HEK293 (cell line): Measurements from ENCODE around the gene RXFP4.

Experiments
- CTCF ChIA-PET: fragments of 350-600 bp; formaldehyde crosslinking; extraction: SDS; loops from one replicate; lab custom pipeline; 2021; ENCODE audit warnings: antibody characterized with exemption; lab: Yijun Ruan, JAX
- POLR2A ChIA-PET: fragments of 300-600 bp; formaldehyde crosslinking; extraction: SDS; loops from one replicate; lab custom pipeline; 2020; ENCODE audit warnings: antibody characterized with exemption, inconsistent platforms; lab: Yijun Ruan, JAX
- H3K27ac ChIP-seq: fragments of 200-500 bp; sonication (Bioruptor generic); 2 replicates; pipeline ENCODE4 v1.5.1; 2014; ENCODE audit warnings: low read depth, low read length, control low read depth, inconsistent platforms; ENCODE audit errors: extremely low read depth
- H3K36me3 ChIP-seq, 2 experiments: fragments of 200-500 bp in 1 of 2; sonication (Bioruptor generic) in 1 of 2; 1 replicate in 1 of 2; 2 replicates in 1 of 2; pipeline ENCODE4 v1.5.1; 2014 to 2017; ENCODE audit warnings: inconsistent platforms in 2 of 2, low read length in 2 of 2; ENCODE audit not compliant: control insufficient read depth in 2 of 2, insufficient read depth in 1 of 2
- H3K4me1 ChIP-seq: fragments of 200-500 bp; sonication (Bioruptor generic); 2 replicates; pipeline ENCODE4 v1.5.1; 2014; ENCODE audit warnings: mild to moderate bottlenecking, low read length, inconsistent platforms; ENCODE audit not compliant: control insufficient read depth, insufficient read depth
- H3K4me3 ChIP-seq: 2 replicates; pipeline ENCODE4 v1.5.1; 2011; ENCODE audit warnings: low read depth, mild to moderate bottlenecking, control low read depth, low read length, moderate library complexity
- H3K9me3 ChIP-seq: fragments of 200-500 bp; sonication (Bioruptor generic); 2 replicates; pipeline ENCODE4 v1.5.1; 2014; ENCODE audit warnings: low read depth, low read length, inconsistent platforms; ENCODE audit not compliant: control insufficient read depth, insufficient read depth
- BCL11A ChIP-seq: fragments of 450-650 bp; formaldehyde crosslinking; IDR thresholded peaks from 2 replicates; pipeline ENCODE4 v1.5.1; 2016; ENCODE audit warnings: low read depth, missing biosample characterization, missing genetic modification characterization
- KLF10 ChIP-seq: fragments of 450-650 bp; IDR thresholded peaks from 2 replicates; pipeline ENCODE4 v1.5.1; 2018; ENCODE audit warnings: missing biosample characterization, mild to moderate bottlenecking, missing genetic modification characterization
- PRDM10 ChIP-seq: fragments of 450-650 bp; formaldehyde crosslinking; IDR thresholded peaks from 2 replicates; pipeline ENCODE4 v1.5.1; 2016; ENCODE audit warnings: missing biosample characterization, missing genetic modification characterization
- PRDM6 ChIP-seq: fragments of 450-650 bp; formaldehyde crosslinking; IDR thresholded peaks from 2 replicates; pipeline ENCODE4 v1.5.1; 2017; ENCODE audit warnings: missing biosample characterization, missing genetic modification characterization
- RBAK ChIP-seq: fragments of 450-650 bp; formaldehyde crosslinking; IDR thresholded peaks from 2 replicates; pipeline ENCODE4 v1.5.1; 2016; ENCODE audit warnings: missing biosample characterization, missing genetic modification characterization
- SP7 ChIP-seq: fragments of 450-650 bp; formaldehyde crosslinking; IDR thresholded peaks from 2 replicates; pipeline ENCODE4 v1.5.1; 2016; ENCODE audit warnings: missing biosample characterization, missing genetic modification characterization
- ZBTB21 ChIP-seq: fragments of 450-650 bp; formaldehyde crosslinking; IDR thresholded peaks from 2 replicates; pipeline ENCODE4 v1.5.1; 2017; ENCODE audit warnings: missing biosample characterization, missing genetic modification characterization
- ZBTB44 ChIP-seq: fragments of 450-650 bp; IDR thresholded peaks from 2 replicates; pipeline ENCODE4 v1.5.1; 2018; ENCODE audit warnings: missing biosample characterization, mild to moderate bottlenecking, missing genetic modification characterization
- ZBTB7A ChIP-seq: fragments of 450-650 bp; formaldehyde crosslinking; IDR thresholded peaks from 2 replicates; pipeline ENCODE4 v1.5.1; 2016; ENCODE audit warnings: low read depth, missing biosample characterization, missing genetic modification characterization
- ZEB2 ChIP-seq: fragments of 450-650 bp; formaldehyde crosslinking; IDR thresholded peaks from 2 replicates; pipeline ENCODE4 v1.5.1; 2016; ENCODE audit warnings: missing biosample characterization, missing genetic modification characterization
- ZNF362 ChIP-seq: fragments of 450-650 bp; formaldehyde crosslinking; IDR thresholded peaks from 2 replicates; pipeline ENCODE4 v1.5.1; 2016; ENCODE audit warnings: missing biosample characterization, missing genetic modification characterization
- ZNF394 ChIP-seq: fragments of 450-650 bp; formaldehyde crosslinking; IDR thresholded peaks from 2 replicates; pipeline ENCODE4 v1.5.1; 2016; ENCODE audit warnings: missing biosample characterization, missing genetic modification characterization, mild to moderate bottlenecking, moderate library complexity, borderline replicate concordance
- ZNF449 ChIP-seq: fragments of 450-650 bp; formaldehyde crosslinking; IDR thresholded peaks from 2 replicates; pipeline ENCODE4 v1.5.1; 2017; ENCODE audit warnings: missing biosample characterization, mild to moderate bottlenecking, missing genetic modification characterization, moderate library complexity
- ZNF530 ChIP-seq: fragments of 450-650 bp; formaldehyde crosslinking; IDR thresholded peaks from 2 replicates; pipeline ENCODE4 v1.5.1; 2016; ENCODE audit warnings: low read depth, missing biosample characterization, missing genetic modification characterization
- ZNF600 ChIP-seq: fragments of 450-650 bp; formaldehyde crosslinking; IDR thresholded peaks from 2 replicates; pipeline ENCODE4 v1.5.1; 2016; ENCODE audit warnings: missing biosample characterization, missing genetic modification characterization
- ZNF629 ChIP-seq: fragments of 450-650 bp; formaldehyde crosslinking; IDR thresholded peaks from 2 replicates; pipeline ENCODE4 v1.5.1; 2017; ENCODE audit warnings: missing biosample characterization, missing genetic modification characterization
- ZNF660 ChIP-seq: fragments of 450-650 bp; IDR thresholded peaks from 2 replicates; pipeline ENCODE4 v1.5.1; 2018; ENCODE audit warnings: missing biosample characterization, mild to moderate bottlenecking, missing genetic modification characterization
- ZNF670 ChIP-seq: fragments of 450-650 bp; formaldehyde crosslinking; IDR thresholded peaks from 2 replicates; pipeline ENCODE4 v1.5.1; 2016; ENCODE audit warnings: missing biosample characterization, missing genetic modification characterization, low read depth
- ZNF677 ChIP-seq: fragments of 450-650 bp; IDR thresholded peaks from 2 replicates; pipeline ENCODE4 v1.5.0; 2018; ENCODE audit warnings: missing biosample characterization, mild to moderate bottlenecking, missing genetic modification characterization, moderate library complexity
- ZNF776 ChIP-seq: fragments of 450-650 bp; formaldehyde crosslinking; IDR thresholded peaks from 2 replicates; pipeline ENCODE4 v1.5.0; 2017; ENCODE audit warnings: missing biosample characterization, missing genetic modification characterization, borderline replicate concordance
- ZNF785 ChIP-seq: fragments of 450-650 bp; formaldehyde crosslinking; IDR thresholded peaks from 2 replicates; pipeline ENCODE4 v1.5.1; 2016; ENCODE audit warnings: missing biosample characterization, missing genetic modification characterization
- ZSCAN4 ChIP-seq: fragments of 450-650 bp; formaldehyde crosslinking; IDR thresholded peaks from 2 replicates; pipeline ENCODE4 v1.5.1; 2017; ENCODE audit warnings: missing biosample characterization, missing genetic modification characterization

The RXFP4 gene

GRCh38 chr1:155892796-155893195 is 48.6 kb upstream of the RXFP4 start:
- ChIA-PET CTCF (interaction anchor here (0.6 to 1.8 kb wide), 2 partner anchors 35 to 173 kb away, joined by 4 to 8 read pairs; no protein-coding TSS in a partner anchor), POLR2A (interaction anchor here (0.6 to 1.3 kb wide), 2 partner anchors 16 to 34 kb away, joined by 3 to 4 read pairs; partner anchors contain the start of gene SYT11)
- TF ChIP-seq RBAK (tag by site-specific recombination) (no peak), PRDM10 (tag by site-specific recombination) (peak; percentile 28; the same call in 1 of the 2 replicates), ZBTB7A (0 out of 2 replicates have a peak, but pooled peaks have one; percentile 38), ZNF394 (tag by site-specific recombination) (0 out of 2 replicates have a peak, but pooled peaks have one; percentile 22), BCL11A (tag by site-specific recombination) (peak; percentile 63; the same call in 1 of the 2 replicates), ZNF677 (tag by site-specific recombination) (no peak), ZSCAN4 (tag by site-specific recombination) (no peak), ZNF530 (tag by site-specific recombination) (no peak), ZNF776 (no peak), ZNF670 (tag by site-specific recombination) (no peak), PRDM6 (tag by site-specific recombination) (0 out of 2 replicates have a peak, but pooled peaks have one; percentile 19), SP7 (peak; percentile 52)

GRCh38 chr1:155893389-155894142 is 47.9 kb upstream of the RXFP4 start:
- Histone ChIP-seq H3K36me3 (peaks cover 7 to 22% of the 10 kb centered on the region in 2 experiments), H3K27ac (no peak overlapping the region), H3K4me3 (no peak overlapping the region), H3K9me3 (no peaks in the 10 kb centered on the region), H3K4me1 (no peaks in the 10 kb centered on the region)
- POLR2A ChIA-PET: interaction anchor here (0.6 to 1.3 kb wide), 3 partner anchors 15 to 34 kb away, joined by 3 to 4 read pairs (median 3); partner anchors contain the start of gene SYT11
- CTCF ChIA-PET: interaction anchor here (0.6 to 1.8 kb wide), 4 partner anchors 34 to 359 kb away, joined by 3 to 8 read pairs (median 4); no protein-coding TSS in a partner anchor
- TF ChIP-seq ZNF785 (tag by site-specific recombination) (no peak), ZNF362 (tag by site-specific recombination) (peak; percentile 90), ZNF660 (tag by site-specific recombination) (peak; percentile 72; the same call in 1 of the 2 replicates), ZBTB44 (tag by site-specific recombination) (0 out of 2 replicates have a peak, but pooled peaks have one; percentile 24), KLF10 (tag by site-specific recombination) (no peak), ZNF449 (no peak), ZBTB21 (peak; percentile 47; the same call in 1 of the 2 replicates), ZNF629 (peak; percentile 90), ZNF600 (tag by site-specific recombination) (0 out of 2 replicates have a peak, but pooled peaks have one; percentile 26), ZEB2 (tag by site-specific recombination) (0 out of 2 replicates have a peak, but pooled peaks have one; percentile 43)

More at GRCh38 chr1:155892796-155893195, 48.6 kb upstream of the RXFP4 start:
- H3K27ac ChIP-seq: no peak overlapping the region
- H3K9me3 ChIP-seq: no peaks in the 10 kb centered on the region
- H3K4me1 ChIP-seq: no peaks in the 10 kb centered on the region
- H3K4me3 ChIP-seq: no peak overlapping the region
- peaks cover 6 to 16% of the 10 kb centered on the region in 2 experiments for H3K36me3 ChIP-seq
